Loucy (cell line): ENCODE results near the gene RNPS1.

Source experiments
- H2AFZ ChIP-seq: fragments of 200-600 bp; sonication (generic); 2 replicates; pipeline ENCODE4 v1.6.0; 2016; ENCODE audit warnings: antibody characterized with exemption, mild to moderate bottlenecking, low read length, moderate library complexity
- H3F3A ChIP-seq: fragments of 200-600 bp; 2 replicates; pipeline ENCODE4 v1.6.0; 2016; ENCODE audit warnings: antibody characterized with exemption, low read depth, mild to moderate bottlenecking
- H3K27me3 ChIP-seq: fragments of 200-600 bp; sonication (generic); 2 replicates; pipeline ENCODE4 v1.6.1; 2014; ENCODE audit warnings: low read length, mild to moderate bottlenecking; ENCODE audit not compliant: insufficient read depth, poor library complexity, severe bottlenecking
- H3K36me3 ChIP-seq: fragments of 200-600 bp; sonication (generic); 2 replicates; pipeline ENCODE4 v1.6.1; 2016; ENCODE audit warnings: low read length; ENCODE audit not compliant: insufficient read depth
- H3K4me1 ChIP-seq: fragments of 200-600 bp; sonication (generic); 2 replicates; pipeline ENCODE4 v1.5.1; 2014; ENCODE audit warnings: low read length, mild to moderate bottlenecking; ENCODE audit not compliant: insufficient read depth, poor library complexity, severe bottlenecking
- H3K4me2 ChIP-seq: fragments of 200-600 bp; sonication (generic); 2 replicates; pipeline ENCODE4 v1.6.0; 2014; ENCODE audit warnings: antibody characterized with exemption, low read length, low read depth, mild to moderate bottlenecking; ENCODE audit not compliant: poor library complexity, severe bottlenecking
- H3K4me3 ChIP-seq: fragments of 200-600 bp; sonication (generic); 2 replicates; pipeline ENCODE4 v1.5.1; 2014; ENCODE audit warnings: low read length, mild to moderate bottlenecking, mixed read lengths; ENCODE audit not compliant: poor library complexity, severe bottlenecking
- H3K79me2 ChIP-seq: fragments of 200-600 bp; sonication (generic); 2 replicates; pipeline ENCODE4 v1.6.1; 2014; ENCODE audit warnings: low read length; ENCODE audit not compliant: insufficient read depth
- H3K9ac ChIP-seq: fragments of 200-600 bp; sonication (generic); 2 replicates; pipeline ENCODE4 v1.6.0; 2014; ENCODE audit warnings: mild to moderate bottlenecking, low read depth, low read length, moderate library complexity; ENCODE audit not compliant: poor library complexity, severe bottlenecking
- H3K9me2 ChIP-seq: fragments of 200-600 bp; sonication (generic); replicated peaks from 2 replicates; pipeline ENCODE4 v1.6.1; 2016; ENCODE audit warnings: low read depth, low read length, mixed read lengths
- H3K9me3 ChIP-seq: fragments of 200-600 bp; sonication (generic); 2 replicates; pipeline ENCODE4 v1.6.1; 2014; ENCODE audit warnings: mild to moderate bottlenecking, antibody characterized with exemption, low read length, low read depth; ENCODE audit not compliant: insufficient read depth
- H4K20me1 ChIP-seq: fragments of 200-600 bp; sonication (generic); 2 replicates; pipeline ENCODE4 v1.6.0; 2014; ENCODE audit warnings: antibody characterized with exemption, low read length, mild to moderate bottlenecking; ENCODE audit not compliant: insufficient read depth, poor library complexity, severe bottlenecking
- CTCF ChIP-seq: fragments of 200-600 bp; sonication (generic); conservative IDR thresholded peaks from 2 replicates; pipeline ENCODE4 v1.5.1; 2014; ENCODE audit warnings: mild to moderate bottlenecking, antibody characterized with exemption, low read length
- EZH2phosphoT487 ChIP-seq: fragments of 200-600 bp; IDR thresholded peaks from 2 replicates; pipeline ENCODE4 v1.6.1; 2018; ENCODE audit warnings: antibody characterized with exemption, mild to moderate bottlenecking, moderate library complexity, borderline replicate concordance

The RNPS1 gene

GRCh38 chr16:2282262-2282661 lies 14.3 kb upstream of the RNPS1 start:
- H3K9ac ChIP-seq, result no peak overlapping the region
- H3K4me2 ChIP-seq, result no peak overlapping the region
- H3K36me3 ChIP-seq, result no peaks in the 10 kb centered on the region
- no peak overlapping the region for H3K4me3 ChIP-seq
- no peaks in the 10 kb centered on the region for H3K9me2 ChIP-seq
- H3F3A ChIP-seq, result no peaks in the 10 kb centered on the region
- H3K9me3 ChIP-seq, result no peaks in the 10 kb centered on the region
- H3K4me1 ChIP-seq, result no peaks in the 10 kb centered on the region
- H4K20me1 ChIP-seq, result no peaks in the 10 kb centered on the region
- TF ChIP-seq CTCF (no peak), EZH2phosphoT487 (no peak)
- no peaks in the 10 kb centered on the region for H3K79me2 ChIP-seq
- H2AFZ ChIP-seq, result no peak overlapping the region
- H3K27me3 ChIP-seq, result no peaks in the 10 kb centered on the region

GRCh38 chr16:2280981-2281542 lies 13.1 kb upstream of the RNPS1 start:
- Histone ChIP-seq H3K4me2 (no peak overlapping the region), H3K36me3 (no peaks in the 10 kb centered on the region), H3F3A (no peaks in the 10 kb centered on the region), H3K9me3 (no peaks in the 10 kb centered on the region), H3K9me2 (no peaks in the 10 kb centered on the region), H2AFZ (no peak overlapping the region), H3K27me3 (no peaks in the 10 kb centered on the region), H4K20me1 (no peaks in the 10 kb centered on the region), H3K4me3 (no peak overlapping the region), H3K4me1 (no peaks in the 10 kb centered on the region), H3K9ac (no peak overlapping the region), H3K79me2 (no peaks in the 10 kb centered on the region)
- no peak for TF ChIP-seq EZH2phosphoT487
- no peak for TF ChIP-seq CTCF

GRCh38 chr16:2280461-2280860 lies 12.5 kb upstream of the RNPS1 start:
- H3K9me3 ChIP-seq, result no peaks in the 10 kb centered on the region
- no peaks in the 10 kb centered on the region for H3K4me1 ChIP-seq
- H3K79me2 ChIP-seq, result no peaks in the 10 kb centered on the region
- H3K27me3 ChIP-seq, result no peaks in the 10 kb centered on the region
- no peak overlapping the region for H3K9ac ChIP-seq
- TF ChIP-seq EZH2phosphoT487 (no peak), CTCF (no peak)
- no peaks in the 10 kb centered on the region for H3K36me3 ChIP-seq
- no peaks in the 10 kb centered on the region for H3F3A ChIP-seq
- H3K4me2 ChIP-seq, result no peak overlapping the region
- H3K4me3 ChIP-seq, result no peak overlapping the region
- H3K9me2 ChIP-seq, result no peaks in the 10 kb centered on the region
- no peak overlapping the region for H2AFZ ChIP-seq
- H4K20me1 ChIP-seq, result no peaks in the 10 kb centered on the region
